NB4 (cell line): ENCODE data around the gene PHACTR1.

Experiments used
- CTCF ChIP-seq: IDR thresholded peaks from one replicate; pipeline ENCODE4 v1.5.1; 2012; ENCODE audit warnings: low read depth, low read length
- MAX ChIP-seq: IDR thresholded peaks from 2 replicates; pipeline ENCODE4 v1.6.1; 2011; ENCODE audit warnings: low read depth, low read length
- MYC ChIP-seq: IDR thresholded peaks from 2 replicates; pipeline ENCODE4 v1.6.1; 2011; ENCODE audit warnings: low read depth, low read length
- POLR2A ChIP-seq: IDR thresholded peaks from 2 replicates; pipeline ENCODE4 v1.6.1; 2011; ENCODE audit warnings: mild to moderate bottlenecking; ENCODE audit not compliant: insufficient read length; ENCODE audit errors: extremely low read depth

- no peak for TF ChIP-seq POLR2A
- no peak for TF ChIP-seq CTCF
- TF ChIP-seq MYC = no peak
- no peak for TF ChIP-seq MAX
These were observed 110.0 kb downstream of the PHACTR1 start for GRCh38 chr6:12826584-12826983.
